NCI-H526 treated with DMSO at 0.1 percent for 48 hours (cell line): ENCODE measurements around the gene TLE5.
"Not testable (repeated sequence)": the region's sequence is repeated elsewhere in the genome, so short reads cannot be mapped to it uniquely, and the experiment has no call there.

Experiments
- DNase-seq: peaks from one replicate; lab custom pipeline; 2025; lab: John Stamatoyannopoulos, UW

Gene TLE5

DNA sequence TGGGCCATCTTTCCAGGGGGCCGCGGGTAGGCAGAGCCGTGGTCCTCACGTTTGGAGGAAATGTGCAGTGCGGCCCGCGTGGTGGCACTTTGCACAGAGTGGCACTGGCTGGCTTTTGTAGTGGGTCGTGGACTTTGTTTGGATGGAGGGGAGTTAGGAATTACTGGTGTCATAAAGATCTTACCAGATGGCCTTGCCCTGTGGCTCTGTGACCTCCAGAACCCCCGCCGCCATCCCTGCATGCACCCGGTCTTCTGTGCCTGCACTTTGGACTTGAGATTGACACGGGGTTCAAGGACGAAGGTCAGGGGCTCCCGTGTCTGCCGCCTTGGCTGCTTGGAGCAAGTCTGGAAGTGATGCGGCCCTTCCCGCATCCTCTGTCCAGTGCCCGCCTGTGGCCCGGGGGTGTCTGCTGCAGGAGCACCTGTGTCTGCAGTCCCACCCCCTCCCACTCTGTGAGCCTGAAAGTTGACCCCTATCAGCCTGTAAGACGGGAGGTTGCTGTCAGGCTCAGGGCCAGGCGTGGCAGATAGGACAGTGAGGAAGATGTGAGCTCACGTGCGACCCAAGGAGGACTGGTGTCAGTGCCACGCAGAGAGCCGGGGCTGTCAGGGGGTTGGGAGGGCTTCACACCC is 34.1 kb upstream of the TLE5 start:
- no peak for DNase-seq

DNA sequence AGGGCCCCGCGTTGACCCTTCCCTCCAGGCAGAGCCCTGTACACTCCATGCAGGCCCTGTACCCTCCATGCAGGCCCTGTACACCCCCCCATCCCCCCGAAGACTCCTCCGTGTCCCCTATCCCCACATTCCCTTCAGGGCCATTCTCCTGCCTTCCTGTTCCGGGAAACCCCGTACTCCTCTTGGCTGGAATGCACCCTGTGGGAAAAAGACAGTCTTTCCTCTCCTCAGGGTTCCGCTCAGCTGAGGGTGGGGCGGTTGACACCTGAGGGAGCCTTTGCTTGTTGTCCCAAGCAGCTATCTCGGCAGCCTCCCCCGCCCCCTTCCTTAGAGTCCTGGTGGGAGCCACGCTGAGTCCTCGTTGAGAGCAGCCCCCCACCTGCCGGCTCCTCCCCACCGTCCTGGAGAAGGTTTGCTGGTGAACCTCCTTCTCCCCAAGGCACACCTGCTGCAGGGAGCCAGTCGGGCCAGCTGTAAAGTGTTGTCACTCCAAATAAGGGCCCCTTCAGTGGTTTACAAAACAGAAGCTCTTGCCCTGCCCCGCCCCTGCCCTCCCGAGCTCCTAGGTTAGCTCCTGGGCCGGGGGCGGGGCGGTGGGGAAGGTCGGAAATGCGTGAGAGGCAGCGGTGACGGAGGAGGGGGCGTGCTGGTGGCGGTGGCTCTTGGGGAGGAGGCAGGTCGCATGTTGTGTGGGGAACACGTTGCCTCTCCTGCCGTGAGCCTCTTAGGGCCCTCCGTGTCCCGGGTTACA is 33.3 kb upstream of the TLE5 start:
- no peak for DNase-seq

DNA sequence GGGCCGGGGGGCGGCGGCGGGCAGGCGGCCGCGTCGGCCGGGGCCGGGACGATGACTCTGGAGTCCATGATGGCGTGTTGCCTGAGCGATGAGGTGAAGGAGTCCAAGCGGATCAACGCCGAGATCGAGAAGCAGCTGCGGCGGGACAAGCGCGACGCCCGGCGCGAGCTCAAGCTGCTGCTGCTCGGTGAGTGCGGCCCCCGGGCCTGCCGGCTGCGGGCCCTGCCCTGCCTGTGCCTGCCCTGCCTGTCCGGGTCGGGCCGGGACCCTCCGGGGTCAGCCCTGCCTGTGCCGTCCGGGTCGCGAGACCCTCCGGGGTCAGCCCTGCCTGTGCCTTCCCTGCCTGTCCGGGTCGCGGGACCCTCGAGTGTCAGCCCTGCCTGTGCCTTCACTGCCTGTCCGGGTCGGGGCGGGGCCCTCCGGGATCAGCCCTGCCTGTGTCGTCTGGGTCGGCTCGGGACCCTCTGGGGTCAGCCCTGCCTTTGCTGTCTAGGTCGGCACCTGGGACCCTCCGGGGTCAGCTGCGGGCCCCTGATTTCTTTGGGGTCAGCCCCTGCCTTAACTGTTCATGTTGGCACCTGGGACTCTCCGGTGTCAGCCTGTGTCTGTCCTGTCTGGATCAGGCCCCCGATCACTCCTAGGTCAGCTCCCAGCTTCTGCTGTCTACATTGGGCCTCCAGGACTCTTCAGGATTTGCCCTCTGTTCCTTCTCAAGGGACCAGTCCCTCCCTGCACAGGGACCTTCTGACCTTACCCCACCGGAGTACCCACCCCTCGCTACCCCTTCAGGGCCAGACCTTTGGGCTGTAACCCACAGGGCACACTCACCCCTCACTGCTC is 32.5 kb upstream of the TLE5 start:
- DNase-seq = no peak

DNA sequence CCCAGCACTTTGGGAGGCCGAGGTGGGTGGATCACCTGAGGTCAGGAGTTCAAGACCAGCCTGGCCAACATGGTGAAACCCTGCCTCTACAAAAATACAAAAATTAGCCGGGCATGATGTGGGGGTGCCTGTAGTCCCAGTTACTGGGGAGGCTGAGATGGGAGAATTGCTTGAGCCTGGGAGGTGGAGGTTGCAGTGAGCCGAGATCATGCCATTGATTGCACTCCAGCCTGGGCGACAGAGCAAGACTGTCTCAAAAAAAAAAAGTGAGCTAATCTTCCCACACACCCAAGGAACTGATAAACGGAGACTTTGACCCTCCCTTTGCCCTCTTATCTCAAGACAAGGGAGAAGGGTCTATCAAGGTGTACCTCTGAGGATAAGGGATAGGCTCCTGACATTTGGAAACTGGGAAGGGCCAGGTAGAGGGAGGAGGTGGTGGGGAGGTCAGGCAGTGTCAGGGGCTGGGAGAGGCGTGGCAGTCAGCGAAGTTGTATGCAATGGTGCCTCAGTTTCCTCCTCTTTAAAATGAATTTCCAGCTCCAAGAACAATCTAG is 27.1 kb upstream of the TLE5 start:
- not testable (repeated sequence) for DNase-seq

DNA sequence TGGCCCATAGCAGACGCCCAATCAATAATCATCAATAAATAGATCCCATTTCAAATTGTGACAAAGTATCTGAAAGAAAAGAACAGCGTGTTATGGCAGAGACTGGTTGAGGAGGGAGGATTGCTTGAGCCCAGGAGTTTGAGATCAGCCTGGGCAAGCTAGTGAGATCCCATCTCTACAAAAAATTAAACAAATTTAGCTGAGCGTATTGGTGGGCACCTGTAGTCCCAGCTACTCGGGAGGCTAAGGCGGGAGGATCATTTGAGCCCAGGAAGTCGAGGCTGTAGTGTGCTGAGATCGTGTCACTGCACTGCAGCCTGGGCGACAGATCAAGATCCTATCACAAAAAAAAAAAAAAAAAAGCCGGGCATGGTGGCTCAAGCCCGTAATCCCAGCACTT is 25.5 kb upstream of the TLE5 start:
- no peak for DNase-seq

DNA sequence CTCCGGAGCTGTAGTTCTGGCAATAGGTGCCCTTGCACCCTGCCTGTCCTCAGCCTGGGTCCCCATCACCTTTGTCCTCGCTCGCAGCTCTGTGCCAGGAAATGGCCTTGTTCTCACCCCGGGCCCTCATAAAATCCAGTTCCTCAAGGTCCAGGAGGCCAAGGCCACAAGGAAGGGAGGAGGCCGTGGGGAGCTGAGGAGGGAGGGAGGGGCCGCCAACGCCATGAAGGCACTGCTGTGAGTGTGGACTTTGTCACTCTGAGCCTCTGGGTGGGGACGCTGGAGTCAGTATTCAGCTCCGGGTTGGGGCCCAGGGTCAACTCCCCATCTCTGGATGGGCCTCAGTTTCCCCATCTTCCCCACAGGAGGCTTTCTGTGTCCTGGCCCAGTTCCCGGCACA is 22.6 kb upstream of the TLE5 start:
- DNase-seq = no peak

DNA sequence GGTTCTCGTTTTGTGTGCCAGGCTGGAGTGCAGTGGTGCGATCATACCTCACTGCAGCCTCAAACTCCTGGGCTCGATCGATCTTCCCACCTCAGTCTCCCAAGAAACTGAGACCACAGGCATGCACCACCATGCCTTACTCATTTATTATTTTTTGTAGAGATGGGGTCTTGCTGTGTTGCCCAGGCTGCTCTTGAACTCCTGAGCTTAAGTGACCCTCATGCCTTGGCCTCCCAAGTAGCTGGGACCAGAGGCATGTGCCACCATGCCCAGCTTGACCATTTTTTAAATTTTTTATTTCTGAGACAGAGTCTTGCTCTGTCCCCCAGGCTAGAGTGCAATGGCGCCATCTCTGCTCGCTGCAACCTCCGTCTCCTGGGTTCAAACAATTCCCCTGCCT is 21.7 kb upstream of the TLE5 start:
- no peak for DNase-seq

DNA sequence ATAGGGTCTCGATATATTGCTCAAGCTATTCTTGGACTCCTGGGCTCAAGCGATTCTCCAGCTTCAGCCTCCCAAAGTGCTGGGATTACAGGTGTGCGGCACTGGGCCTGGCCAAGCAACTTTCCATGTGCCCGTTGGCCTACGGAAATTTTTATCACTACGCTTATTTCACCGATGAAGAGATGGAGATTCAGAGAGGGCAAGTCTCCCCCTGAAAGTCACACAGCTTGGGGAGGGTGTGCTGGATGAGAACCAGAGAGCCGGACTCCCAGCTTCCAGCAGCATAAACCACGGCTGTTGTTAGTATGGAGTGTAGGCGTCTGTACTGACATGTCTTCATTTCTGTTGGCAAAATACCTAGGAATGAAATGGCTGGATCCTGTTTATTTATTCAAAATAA is 20.0 kb upstream of the TLE5 start:
- no peak for DNase-seq

DNA sequence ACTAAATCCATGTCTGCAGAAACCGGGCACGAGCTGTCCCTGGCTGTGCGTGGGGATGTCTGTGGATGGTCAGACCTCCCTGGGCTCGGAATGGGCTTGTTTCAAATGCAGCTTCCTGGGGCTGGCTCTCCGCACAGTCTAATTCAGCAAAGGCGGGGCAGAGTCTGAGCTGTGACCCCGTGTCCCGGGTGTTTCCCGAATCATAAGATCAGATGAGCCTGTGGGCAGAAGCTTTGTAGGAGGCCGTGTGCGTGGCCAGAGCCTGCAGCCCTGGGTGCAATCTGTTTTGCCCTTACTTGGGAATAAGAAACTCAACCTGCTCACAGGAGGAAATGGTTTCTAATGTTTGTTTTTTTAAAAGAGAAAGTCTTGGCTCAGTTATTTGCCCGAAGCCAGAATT is 18.0 kb upstream of the TLE5 start:
- no peak for DNase-seq

DNA sequence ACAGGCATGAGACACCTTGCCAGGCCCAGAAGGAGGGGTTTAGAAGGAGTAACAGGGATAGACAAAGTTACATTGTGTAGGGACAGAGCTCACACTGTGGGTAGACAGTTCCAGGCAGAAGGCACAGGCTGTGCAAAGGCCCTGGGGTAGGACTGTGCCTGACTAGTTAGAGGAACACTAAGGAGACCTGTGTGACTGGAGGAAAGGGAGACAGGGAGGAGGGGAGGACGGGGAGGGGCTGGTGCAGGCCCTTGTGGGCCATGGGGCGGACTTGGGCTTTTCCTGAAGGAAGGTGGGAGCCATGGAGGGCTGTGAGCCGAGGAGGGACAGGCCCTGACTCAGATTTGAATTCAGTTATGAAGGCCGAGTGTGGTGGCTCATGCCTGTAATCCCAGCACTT is 17.3 kb upstream of the TLE5 start:
- DNase-seq = no peak

DNA sequence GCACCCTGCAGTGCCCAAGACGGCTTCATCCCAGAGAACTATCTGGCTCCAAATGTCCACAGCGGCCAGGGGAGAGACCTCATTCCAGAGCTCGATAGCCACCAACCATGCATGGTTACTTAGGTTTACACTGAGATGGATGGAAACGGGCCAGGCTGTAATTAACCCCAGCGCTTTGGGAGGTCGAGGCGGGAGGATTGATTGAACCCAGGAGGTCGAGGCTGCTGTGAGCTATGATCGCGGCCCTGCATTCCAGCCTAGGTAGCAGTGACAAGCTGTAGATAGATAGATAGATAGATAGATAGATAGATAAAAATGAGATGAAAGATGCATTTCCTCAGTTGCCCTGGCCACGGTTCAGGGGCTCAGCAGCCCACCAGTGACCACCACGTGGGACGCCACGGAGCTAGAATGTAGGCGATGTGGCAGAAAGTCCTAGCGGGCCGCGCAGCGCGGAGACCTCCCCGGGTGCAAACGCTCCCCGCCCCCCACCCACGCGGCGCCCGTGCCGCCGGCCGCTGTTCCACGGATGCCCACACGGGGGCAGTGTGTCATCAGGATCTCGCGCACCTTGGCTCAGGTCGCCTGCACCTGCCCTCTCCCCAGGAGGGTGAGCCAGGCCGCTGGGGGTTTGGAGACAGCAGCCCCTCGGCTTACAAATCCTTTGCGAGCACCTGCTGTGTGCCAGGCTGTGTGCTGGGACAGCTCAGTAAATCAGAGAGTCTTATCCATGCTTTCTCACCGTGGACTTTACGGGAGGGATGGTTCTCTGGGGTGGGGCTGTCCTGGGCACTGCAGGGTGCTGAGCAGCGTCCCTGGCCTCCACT is 13.5 kb upstream of the TLE5 start:
- DNase-seq = no peak

DNA sequence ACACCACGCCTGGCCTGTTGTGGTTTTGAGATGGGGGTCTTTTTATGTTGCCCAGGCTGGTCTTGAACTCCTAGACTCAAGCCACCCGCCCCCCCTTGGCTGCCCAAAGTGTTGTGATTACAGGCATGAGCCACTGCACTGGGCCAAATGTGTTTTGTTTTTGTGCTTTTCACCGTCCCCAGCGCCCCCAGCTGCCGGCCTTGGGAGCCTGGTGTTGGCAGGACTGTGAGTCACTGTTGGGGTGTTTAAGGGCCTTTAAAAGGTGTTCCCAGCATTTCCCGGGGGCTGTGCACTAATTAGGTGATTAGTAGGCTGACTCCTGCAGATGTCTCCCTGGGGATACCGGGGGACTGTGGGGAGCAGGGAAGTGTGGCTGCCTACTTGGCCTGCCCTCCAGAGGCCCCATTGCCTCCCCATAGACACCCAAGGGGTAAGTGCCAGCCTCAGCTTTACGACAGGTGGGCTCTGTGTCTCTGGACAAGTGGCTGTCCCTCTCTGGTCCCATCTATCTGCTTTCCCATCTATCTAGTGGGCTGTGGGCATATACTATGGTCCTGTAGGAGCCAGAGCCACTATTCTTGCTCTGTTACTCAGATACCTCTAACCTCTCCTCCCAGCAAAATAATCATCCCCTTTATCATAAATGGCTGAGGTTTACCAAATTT is 11.8 kb upstream of the TLE5 start:
- DNase-seq = no peak

DNA sequence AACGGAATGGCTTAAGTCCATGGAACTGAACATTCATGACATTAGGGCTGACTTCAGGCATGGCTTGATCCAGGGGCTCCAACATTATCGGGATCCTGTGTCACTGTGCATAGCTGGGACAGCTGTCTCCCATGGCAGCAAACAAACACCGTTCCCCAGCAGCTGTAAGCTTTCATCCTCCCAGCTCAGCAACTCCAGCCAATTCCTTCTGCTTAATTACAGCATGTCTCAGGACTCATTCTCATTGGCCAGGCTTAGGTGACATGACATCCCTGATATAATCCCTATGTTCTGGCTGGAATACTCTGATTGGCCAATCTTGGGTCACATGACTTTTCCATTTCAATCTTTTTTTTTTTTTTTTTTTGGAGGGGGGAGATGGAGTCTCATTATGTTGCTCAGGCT is 10.9 kb upstream of the TLE5 start:
- no peak for DNase-seq

DNA sequence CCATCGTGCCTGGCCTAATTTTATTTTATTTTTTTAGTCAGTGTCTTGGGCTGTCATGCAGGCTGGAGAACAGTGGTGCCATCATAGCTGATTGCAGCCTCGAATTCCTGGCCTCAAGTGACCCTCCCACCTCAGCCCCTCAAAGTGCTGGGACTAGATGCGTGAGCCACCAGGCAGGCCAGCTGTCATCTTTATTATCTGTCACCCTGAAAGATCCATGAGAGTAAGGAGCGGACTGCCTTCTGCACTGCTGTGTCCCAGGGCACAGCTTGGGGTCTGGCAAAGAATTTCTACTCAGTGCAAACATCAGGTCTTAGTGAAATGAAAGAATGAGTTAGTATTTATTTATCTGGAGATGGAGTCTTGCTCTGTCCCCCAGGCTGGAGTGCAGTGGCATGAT is 9.5 kb upstream of the TLE5 start:
- DNase-seq = no peak

DNA sequence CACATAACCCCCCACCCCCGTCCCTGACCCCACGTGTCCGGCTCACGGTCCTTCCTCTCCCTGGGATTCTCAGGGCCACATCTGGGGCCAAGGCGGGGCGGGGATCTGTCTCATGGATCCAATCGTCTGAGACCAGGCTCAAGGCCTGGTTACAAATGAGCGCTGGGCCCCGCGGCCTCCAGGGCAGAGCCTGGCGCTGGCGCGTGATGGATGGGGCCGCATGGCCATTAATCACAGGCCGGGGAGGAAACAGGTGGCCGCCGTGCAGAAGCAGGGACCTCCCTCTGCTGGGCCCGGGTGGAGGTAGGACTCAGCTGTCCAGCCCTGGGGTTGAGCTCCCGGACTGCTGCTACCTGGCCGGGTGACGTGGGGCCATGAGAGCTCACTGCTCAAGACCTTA is 5.8 kb upstream of the TLE5 start:
- DNase-seq = no peak

DNA sequence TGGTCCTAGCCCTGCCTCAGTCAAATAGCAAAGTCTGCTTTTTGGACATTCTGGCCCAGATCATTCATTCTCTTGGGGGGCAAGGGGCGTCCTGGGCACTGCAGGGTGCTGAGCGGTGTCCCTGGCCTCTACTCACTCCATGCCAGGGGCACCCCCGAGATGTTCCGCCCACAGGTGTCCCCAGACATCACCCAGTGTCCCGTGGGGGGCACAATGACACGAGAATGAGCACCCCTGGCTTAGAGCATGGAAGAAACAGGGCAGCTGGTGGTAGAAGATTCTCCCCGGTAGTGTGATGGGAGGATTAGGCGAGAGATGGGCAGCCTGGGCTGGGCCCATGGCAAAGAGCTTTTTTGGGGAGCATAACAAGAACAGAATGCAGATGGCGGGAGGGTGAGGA is 5.3 kb upstream of the TLE5 start:
- no peak for DNase-seq

DNA sequence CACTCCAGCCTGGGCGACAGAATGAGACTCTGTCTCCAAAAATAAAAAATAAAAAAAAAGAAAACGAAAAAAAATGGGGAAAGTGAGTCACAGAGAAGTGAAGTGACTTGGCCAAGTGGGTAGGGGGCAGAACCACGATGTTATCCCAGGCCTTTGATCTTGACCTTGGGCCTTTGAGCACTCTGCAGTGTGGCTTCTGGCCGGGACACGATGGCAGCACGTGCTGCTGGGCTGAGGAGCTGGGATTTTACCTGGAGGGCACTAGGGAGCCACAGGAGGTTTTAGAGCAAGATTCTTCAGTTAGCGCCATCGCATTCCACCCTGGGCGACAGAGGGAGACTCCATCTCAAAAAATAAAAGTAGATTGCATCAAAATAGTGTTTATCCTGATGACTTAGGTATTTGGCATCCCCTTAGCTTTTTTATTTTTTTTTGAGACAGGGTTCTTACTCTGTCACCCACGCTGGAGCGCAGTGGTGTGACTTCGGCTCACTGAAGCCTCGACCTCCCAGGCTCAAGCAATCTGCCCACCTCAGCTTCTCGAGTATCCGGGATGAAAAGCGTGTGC is 4.3 kb upstream of the TLE5 start:
- no peak for DNase-seq

DNA sequence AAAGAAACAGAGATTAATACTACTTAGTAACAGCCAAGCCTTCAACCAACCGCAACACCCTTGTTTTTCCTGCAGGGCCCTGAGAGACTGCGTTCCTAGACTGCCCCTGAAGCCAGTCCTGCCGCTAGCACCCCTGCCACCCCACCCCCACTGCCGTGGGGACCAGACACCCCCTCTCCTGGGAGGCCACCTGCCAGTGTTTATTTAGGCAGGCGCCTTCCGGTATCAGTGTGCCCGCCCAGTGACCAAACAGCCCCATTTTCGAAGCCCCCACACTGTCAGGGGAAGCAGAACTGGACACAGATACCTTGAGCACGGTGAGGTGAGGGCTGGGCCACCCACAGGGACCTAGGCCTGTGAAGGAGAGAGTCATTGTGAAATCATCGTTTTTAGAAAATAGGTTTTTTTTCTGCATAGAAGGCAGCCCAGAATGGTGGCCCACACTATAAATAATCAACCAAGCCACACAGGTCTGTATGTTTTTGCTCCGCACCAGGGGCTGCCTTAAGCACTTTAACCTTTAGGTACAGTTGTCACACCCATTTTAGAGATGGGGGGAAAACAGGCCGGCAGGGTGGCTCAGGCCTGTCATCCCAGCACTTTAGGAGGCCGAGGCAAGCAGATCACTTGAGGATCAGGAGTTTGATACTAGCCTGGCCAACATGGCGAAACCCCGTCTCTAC is 3.5 kb upstream of the TLE5 start:
- DNase-seq = no peak

DNA sequence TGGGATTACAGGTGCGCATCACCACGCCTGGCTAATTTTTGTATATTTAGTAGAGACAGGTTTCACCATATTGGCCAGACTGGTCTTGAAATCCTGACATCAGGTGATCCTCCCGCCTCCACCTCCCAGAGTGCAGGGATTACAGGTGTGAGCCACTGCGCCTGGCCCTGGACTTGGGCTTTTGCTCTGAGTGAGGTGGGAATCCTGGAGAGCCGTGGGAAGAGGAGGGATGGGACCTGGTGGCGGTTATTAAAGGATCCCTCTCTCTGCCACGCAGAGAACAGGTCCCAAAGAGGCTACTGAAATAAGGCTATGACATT is 1.7 kb upstream of the TLE5 start:
- no peak for DNase-seq
